Activated CD8-positive, alpha-beta memory T cell treated with anti-CD3 and anti-CD28 coated beads, Interleukin-2, amount 50 U/mL, for 1 hour (primary cell): ENCODE data around the gene SPATA21.

Experiments
- DNase-seq: peaks from one replicate; pipeline ENCODE4 v3.0.0-alpha.2; 2020; ENCODE audit errors: extremely low read depth

SPATA21 gene

DNA sequence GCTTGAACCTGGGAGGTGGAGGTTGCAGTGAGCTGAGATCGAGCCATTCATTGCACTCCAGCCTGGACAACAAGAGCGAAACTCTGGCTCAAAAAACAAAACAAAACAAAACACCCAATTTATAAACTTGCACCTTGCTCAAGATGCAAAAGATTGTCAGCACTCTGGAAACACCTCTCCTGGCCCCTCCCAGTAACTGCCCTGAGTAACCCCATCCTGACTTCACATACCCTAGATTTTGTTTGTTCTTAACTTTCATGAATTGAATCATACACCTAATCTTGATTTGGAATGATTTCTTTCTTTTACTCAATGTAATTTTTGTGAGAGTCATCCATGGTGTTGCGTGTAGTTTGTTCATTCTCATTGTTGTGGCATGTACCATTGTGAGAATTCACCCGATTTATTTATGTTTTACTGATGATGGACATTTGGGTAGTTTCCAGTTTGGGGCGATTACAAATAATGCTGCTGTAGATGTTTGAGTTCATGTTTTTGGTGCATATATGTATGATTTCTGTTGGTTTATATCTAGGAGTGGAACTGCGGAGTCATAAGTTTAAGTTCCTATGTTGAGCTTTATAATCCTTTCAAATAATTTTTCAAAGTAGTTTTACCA, 13.7 kb upstream of the SPATA21 start:
- DNase-seq: no peak

DNA sequence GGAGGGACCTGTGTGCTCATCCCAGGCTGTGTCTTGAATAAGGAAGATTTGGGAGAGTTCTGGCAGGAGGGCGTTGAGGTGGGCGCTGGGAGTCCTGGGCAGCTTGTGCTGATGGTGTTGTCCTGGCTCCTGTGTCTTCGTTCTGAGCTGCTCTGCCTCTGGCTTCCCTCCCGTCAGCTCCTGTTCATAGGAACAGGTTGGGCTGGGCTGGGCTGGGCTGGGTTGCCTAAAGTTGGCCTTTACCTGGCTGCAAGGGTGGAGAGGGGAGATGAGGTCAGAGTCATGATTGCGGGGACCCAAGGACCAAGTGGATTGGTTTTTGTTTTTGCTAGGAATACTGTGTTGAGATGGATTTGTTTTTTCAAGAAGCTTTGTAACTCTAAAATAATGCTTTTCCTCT, 12.4 kb upstream of the SPATA21 start:
- DNase-seq: no peak

GRCh38 chr1:16449065-16449464, 11.8 kb upstream of the SPATA21 start:
- no peak for DNase-seq

DNA sequence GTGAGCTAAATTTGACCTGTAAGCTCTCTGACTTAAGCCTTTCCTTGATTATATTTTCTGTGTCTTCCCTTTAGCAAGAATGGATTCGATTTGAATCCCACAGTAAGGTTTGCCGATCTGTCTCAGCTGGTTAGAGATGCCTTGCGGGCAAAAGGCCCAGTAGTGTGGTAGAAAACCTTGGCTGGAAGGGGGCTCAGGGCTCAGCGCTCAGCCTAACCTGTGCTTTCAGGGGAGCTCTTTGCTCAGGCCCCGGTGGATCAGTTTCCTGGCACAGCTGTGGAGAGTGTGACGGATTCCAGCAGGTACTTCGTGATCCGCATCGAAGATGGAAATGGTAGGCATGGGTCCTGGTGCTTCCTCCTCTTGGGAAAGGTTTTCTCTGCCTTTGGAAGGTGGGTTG, 10.4 kb upstream of the SPATA21 start:
- DNase-seq: no peak

DNA sequence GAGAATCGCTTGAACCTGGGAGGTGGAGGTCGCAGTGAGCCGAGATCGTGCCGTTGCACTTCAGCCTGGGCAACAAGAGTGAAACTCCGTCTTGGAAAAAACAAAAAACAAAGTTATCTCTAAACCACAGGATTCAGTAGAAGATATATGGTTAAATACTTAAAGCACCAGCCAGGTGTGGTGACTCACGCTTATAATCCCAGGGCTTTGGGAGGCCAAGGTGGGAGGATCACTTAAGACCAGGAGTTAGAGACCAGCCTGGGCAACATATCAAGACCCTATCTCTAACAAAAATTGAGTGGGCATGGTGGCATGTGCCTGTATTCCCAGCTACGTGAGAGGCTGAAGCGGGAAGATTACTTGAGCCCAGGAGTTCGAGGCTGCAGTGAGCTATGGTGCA, 8.9 kb upstream of the SPATA21 start:
- no peak for DNase-seq

GRCh38 chr1:16445052-16445451, 7.8 kb upstream of the SPATA21 start:
- no peak for DNase-seq

DNA sequence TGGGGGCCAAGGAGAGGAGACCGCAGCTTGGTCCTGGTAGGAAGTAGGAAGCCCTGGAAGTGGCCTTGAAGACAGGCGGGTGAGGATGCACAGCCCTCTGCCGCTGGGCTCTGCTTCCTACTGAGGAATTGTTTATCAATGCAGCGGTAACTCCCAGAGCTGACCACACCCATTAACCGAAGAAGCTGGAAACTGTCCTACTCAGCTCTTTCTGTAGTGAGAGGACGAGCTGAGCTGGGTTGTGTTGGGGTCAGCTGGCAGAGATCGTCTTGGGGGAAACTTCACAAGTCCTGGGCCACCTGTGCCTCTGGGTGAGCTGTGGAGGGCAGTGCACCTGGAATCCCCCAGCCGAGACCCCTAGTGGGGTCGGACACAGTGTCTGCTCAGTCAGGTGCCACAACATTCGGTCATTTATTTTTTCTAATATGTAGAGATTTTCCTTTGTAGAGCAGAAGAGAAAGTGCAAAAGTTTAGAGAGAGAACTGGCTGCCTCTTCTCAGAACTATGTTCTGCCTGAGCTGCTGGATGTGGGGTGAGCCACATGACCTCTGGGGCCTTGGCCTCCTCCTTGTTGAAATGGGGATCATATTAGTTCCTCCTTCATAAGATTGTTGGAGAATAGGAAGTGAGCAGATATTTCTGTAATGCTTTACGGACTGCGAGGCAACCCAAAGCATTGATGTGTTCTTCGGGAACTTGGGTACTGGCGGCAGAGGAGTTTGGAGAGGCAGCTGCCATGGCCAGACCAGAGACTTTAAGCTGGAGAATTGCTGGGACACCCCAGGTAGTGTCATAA, 6.9 kb upstream of the SPATA21 start:
- DNase-seq: no peak

- DNase-seq: no peak
Measured at GRCh38 chr1:16442941-16443340, 5.7 kb upstream of the SPATA21 start.

DNA sequence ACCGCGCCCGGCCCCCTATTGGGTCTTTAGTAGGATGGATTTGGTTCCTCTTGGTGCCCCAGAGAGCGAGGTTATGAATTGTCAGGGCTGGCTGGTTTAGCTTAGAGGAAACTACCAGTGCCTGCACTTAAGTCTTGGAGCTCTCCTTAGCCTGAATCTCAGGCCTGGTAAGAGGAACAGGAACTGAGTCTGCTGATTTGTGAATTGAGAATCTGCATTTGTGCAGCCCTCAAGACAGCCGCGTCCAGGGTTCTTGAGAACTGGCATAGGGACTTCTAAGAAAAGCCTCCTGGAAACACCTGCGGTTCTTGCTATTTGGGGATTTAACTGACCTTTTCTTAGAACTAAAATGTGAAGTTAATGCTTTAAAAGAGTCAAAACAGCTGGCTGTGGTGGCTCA, 5.0 kb upstream of the SPATA21 start:
- no peak for DNase-seq

- no peak for DNase-seq
Measured at GRCh38 chr1:16441282-16441665, 4.0 kb upstream of the SPATA21 start.

DNA sequence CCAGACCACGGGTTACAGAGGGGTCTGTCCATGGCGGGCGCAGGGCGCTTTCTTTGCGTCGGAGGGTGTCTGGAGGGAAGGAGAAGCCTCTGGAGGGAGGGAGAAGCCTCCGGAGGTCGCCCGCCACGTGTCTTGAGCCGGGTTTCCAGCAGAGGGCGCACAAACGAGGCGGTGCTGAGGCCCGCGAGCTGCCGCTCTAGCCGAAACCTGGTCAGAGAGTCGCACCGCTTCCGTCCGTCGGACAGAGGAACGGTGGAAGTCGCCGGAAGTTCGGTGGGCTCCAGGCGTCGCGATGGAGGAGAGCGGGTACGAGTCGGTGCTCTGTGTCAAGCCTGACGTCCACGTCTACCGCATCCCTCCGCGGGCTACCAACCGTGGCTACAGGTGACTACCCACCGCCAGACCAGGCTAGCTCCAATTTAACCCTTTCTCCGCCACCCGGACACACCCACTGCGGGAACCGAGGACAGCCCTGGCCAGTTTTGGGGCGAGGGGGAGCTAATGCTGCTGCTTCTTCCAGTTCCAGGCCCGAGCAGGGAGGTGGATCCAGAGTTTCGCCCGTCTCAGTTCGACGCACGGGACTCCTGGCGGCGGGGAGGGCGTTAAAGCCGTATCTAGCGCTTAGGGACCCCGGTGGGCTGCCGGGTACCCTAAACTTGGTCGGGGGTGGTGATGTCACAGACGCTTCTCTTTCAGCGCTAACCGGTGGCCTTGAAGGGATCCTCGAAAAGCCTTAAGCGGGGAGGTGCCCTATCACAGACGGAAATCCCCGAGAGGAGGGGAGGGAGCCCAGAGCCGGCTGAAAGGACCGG, 3.5 kb upstream of the SPATA21 start, which contains the start of gene NECAP2:
TSS of gene NECAP2 (plus strand) at position 255 of the 812 bp plus-strand sequence. CDS start at position 293, 38 bp downstream.
- peak; percentile 80 for DNase-seq

DNA sequence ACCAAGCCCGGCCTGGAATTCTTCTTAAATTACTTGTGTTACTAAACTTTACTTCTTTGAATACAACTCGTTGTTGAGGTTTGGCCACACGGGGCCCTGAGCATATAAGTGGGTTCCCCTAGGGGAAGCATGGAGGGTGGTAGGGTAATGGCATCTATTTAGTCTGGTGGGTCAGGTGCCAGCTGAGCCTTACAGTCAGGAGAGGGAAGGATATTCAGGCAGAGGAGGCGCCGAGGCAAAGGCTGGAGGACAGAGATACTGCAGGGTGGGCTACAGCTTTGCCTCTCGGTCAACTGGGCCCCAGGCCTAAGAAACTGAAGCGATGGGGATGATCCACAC, 2.9 kb upstream of the SPATA21 start:
- DNase-seq: no peak

- no peak for DNase-seq
Measured at GRCh38 chr1:16438924-16439323, 1.7 kb upstream of the SPATA21 start.

GRCh38 chr1:16438516-16438915, 1.3 kb upstream of the SPATA21 start:
- DNase-seq: no peak

DNA sequence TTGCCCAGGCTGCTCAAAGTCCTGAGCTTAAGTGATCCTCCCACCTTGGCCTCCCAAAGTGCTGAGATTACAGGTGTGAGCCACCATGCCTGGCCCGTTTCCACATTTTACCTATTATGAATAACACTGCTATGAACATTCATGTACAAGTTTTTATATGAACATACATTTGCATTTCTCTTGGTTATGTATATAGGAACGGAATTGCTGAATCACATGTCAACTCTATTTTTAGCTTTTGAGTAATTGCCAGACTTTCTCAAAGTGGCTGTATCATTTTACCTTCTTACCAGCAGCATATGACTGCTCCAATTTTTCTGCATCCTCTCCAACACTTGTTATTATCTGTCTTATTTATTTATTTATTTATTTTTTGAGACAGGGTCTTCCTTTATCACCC, 2.7 kb downstream of the SPATA21 start:
- no peak for DNase-seq

DNA sequence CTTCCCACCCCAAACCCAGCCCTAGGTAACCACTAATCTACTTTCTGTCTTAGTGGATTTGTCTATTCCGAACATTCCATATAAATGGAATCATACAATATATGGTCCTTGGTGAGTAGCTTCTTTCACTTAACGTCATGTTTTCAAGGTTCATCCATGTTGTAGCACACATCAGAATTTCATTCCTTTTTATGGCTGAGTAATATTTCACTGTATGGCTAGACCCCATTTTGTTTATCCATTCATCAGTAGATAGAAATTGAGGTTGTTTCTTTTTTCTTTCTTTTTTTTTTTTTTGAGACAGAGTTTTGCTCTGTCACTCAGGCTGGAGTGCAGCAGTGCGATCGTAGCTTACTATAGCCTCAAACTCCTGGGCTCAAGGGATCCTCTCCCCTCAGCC, 3.2 kb downstream of the SPATA21 start:
- DNase-seq: no peak

DNA sequence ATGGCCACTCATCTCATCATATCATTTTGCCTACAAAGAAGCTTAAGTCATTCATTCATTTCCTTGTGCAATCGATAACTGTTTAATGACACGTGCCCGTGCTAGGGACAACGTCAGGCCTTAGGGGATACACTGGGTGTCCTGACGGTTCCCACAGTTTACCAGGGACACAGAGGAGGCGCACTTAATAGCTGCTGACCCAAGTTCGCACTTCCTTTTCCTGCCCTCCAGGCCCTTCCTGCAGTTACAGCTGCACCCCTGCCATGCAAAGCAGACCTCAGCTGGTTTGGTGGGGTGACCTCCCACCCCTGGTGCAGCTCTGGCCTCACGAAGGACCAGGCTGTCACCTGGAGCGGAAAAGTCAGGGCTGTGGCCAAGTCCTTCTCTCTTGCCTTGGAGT, 4.2 kb downstream of the SPATA21 start:
- DNase-seq: no peak

- no peak for DNase-seq
Measured at GRCh38 chr1:16430606-16431005, 6.6 kb downstream of the SPATA21 start.

DNA sequence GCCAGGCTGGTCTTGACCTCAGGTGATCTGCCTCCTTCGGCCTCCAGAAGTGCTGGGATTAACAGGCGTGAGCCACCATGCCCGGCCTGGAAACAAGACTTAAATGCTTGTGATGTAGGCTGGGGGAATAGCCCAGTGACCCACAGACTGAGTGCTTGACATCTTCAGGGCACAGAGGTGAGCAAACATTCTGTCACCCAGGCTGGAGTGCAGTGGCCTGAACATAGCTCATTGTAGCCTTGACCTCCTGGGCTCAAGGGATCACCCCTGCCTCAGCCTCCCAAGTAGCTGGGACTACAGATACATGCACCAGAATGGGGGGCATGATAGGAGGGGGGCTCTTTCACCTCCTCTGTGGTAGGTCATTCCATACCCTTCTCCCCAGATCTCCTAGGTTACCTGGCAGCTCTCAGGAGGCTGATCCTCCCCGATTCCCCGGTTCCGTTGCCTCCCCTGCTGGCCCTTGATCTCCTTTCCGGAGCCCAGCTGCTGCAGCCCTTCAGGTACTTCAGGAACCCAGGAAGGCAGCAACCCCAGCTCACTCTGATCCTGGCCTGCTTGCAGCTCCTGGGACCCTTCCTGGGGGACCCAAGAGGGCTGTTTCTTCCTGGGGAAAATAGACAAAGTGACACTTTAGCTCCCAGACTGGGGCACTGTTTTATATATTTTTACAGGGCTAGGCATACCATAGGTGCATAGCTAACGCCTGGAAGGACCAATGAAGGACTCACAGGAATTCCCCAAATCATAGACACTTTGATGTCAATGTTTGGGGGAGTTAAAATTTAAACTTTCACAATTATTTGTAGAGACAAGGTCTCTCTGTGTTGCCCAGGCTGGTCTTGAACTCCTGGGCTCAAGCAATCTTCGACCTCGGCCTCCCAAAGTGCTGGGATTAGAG, 11.8 kb downstream of the SPATA21 start:
- DNase-seq: no peak

DNA sequence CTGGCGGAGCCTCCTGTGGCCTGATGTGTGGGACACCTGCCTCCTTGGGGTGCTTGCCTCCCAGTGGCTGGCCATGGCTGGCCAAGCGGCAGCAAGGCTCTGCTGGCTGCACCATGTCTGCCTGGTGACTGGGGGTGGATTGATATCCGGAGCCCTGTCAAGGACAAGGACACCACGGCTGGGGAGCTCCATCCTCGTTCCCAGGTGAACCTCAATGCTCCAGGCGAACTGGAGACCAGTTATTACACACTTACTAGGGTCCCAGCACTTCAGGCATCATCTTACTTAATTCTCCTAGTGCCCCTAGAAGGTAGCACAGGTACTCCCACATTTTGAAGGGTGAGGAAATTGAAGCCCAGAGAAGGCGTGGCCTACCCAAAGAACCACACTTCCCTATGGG, 15.2 kb downstream of the SPATA21 start:
- DNase-seq: no peak

GRCh38 chr1:16421201-16421600, 16.0 kb downstream of the SPATA21 start:
- no peak for DNase-seq
